K562 (cell line): ENCODE measurements around the gene OR5AN1. TPM values are rescaled to one million over a fixed set of nuclear protein-coding genes. Genes with fewer than 3 reads are reported as not detected.

Experiments
- ATAC-seq: fragments of 200-7000 bp; cut with Tn5 transposase; 3 replicates; pipeline ENCODE4 v1.9.1; 2020; ENCODE audit warnings: moderate library complexity
- BruUV-seq: library from RNA; stranded (reverse); fragments of 400-500 nt; replicated peaks from 2 replicates; lab custom pipeline; 2021; lab: Mats Ljungman, UMichigan
- CTCF ChIA-PET: fragments of 300-600 bp; formaldehyde crosslinking; extraction: SDS; loops from one replicate; lab custom pipeline; 2021; ENCODE audit warnings: low intra/inter-chr PET ratio; lab: Yijun Ruan, JAX
- POLR2A ChIA-PET: fragments of 300-600, 350-650 bp; sonication (Branson Sonifier 250); formaldehyde crosslinking; extraction: SDS; loops from one replicate; lab custom pipeline; 2021; ENCODE audit warnings: antibody characterized with exemption, inconsistent platforms; lab: Yijun Ruan, JAX
- DNase-seq, 4 experiments: peaks; one replicate each; pipeline versions ENCODE4 v3.0.0 to v3.0.0-alpha.2; 2011 to 2018; ENCODE audit warnings: low spot score in 3 of 4, mixed read lengths in 3 of 4; ENCODE audit errors: extremely low read depth in 1 of 4
- FAIRE-seq: peaks from 2 replicates; lab custom pipeline; 2011; peaks lifted over from hg19 to GRCh38; lab: Jason Lieb, UNC
- H2AFZ ChIP-seq: 2 replicates; pipeline ENCODE4 v1.6.0; 2011; ENCODE audit warnings: low read depth, low read length, control low read depth, inconsistent platforms
- H3K27ac ChIP-seq: fragments of 200-600 bp; 3 replicates; pipeline ENCODE4 v1.8.0; 2011; ENCODE audit warnings: low read depth, mild to moderate bottlenecking, control low read depth, inconsistent platforms, low read length, moderate library complexity, mixed read lengths; ENCODE audit errors: extremely low read depth
- H3K27me3 ChIP-seq, 2 experiments: fragments of 300-600 bp in 1 of 2; 2 replicates in 1 of 2; 3 replicates in 1 of 2; pipeline versions ENCODE4 v1.6.0 to v1.8.0; 2011; ENCODE audit warnings: inconsistent platforms in 2 of 2, low read length in 2 of 2, mild to moderate bottlenecking in 1 of 2, mixed read lengths in 1 of 2, moderate library complexity in 1 of 2; ENCODE audit not compliant: control insufficient read depth in 2 of 2, insufficient read depth in 2 of 2
- H3K36me3 ChIP-seq: fragments of 300-600 bp; 3 replicates; pipeline ENCODE4 v1.8.0; 2011; ENCODE audit warnings: mild to moderate bottlenecking, low read length, inconsistent platforms; ENCODE audit not compliant: control insufficient read depth, insufficient read depth
- H3K4me1 ChIP-seq, 2 experiments: fragments of 200-600 bp in 1 of 2; replicated peaks in 1 of 2; 2 replicates in 1 of 2; 3 replicates in 1 of 2; pipeline versions ENCODE4 v1.5.1 to v1.8.0; 2011; ENCODE audit warnings: inconsistent platforms in 2 of 2, low read length in 2 of 2, mild to moderate bottlenecking in 1 of 2, mixed read lengths in 1 of 2, moderate library complexity in 1 of 2; ENCODE audit not compliant: control insufficient read depth in 2 of 2, insufficient read depth in 2 of 2
- H3K4me2 ChIP-seq: 2 replicates; pipeline ENCODE4 v1.6.1; 2011; ENCODE audit warnings: low read length, control low read depth, inconsistent platforms, mixed read lengths; ENCODE audit not compliant: insufficient read depth
- H3K4me3 ChIP-seq: fragments of 200-600 bp; sonication (generic), shearing (Covaris generic); 2 replicates; pipeline ENCODE4 v1.5.1; 2016; ENCODE audit warnings: control low read depth, inconsistent platforms
- H3K79me2 ChIP-seq: fragments of 200-600 bp; 3 replicates; pipeline ENCODE4 v1.8.0; 2011; ENCODE audit warnings: low read length, inconsistent platforms; ENCODE audit not compliant: control insufficient read depth, insufficient read depth
- H3K9ac ChIP-seq, 2 experiments: 2 replicates each; pipeline versions ENCODE4 v1.6.0 to v1.6.1; 2011; ENCODE audit warnings: low read depth in 2 of 2, low read length in 2 of 2, control low read depth in 1 of 2, inconsistent platforms in 1 of 2, mild to moderate bottlenecking in 1 of 2, mixed read lengths in 1 of 2; ENCODE audit not compliant: insufficient read depth in 1 of 2
- H3K9me1 ChIP-seq: one replicate; pipeline ENCODE4 v1.6.0; 2011; ENCODE audit warnings: inconsistent platforms, mild to moderate bottlenecking, low read length, moderate library complexity; ENCODE audit not compliant: control insufficient read depth, insufficient read depth
- H3K9me3 ChIP-seq: replicated peaks from 2 replicates; pipeline ENCODE4 v1.5.1; 2011; ENCODE audit warnings: low read depth, low read length, inconsistent platforms; ENCODE audit not compliant: control insufficient read depth, insufficient read depth
- H4K20me1 ChIP-seq: replicated peaks from 2 replicates; pipeline ENCODE4 v1.6.1; 2011; ENCODE audit warnings: low read length, inconsistent platforms, mixed read lengths; ENCODE audit not compliant: control insufficient read depth, insufficient read depth
- ARID1B ChIP-seq: fragments of 450-650 bp; IDR thresholded peaks from 2 replicates; pipeline ENCODE4 v1.6.1; 2016; ENCODE audit warnings: antibody characterized with exemption, mild to moderate bottlenecking, inconsistent platforms
- ELF4 ChIP-seq: fragments of 450-650 bp; formaldehyde crosslinking; IDR thresholded peaks from 2 replicates; pipeline ENCODE4 v1.4.0; 2022; ENCODE audit warnings: missing genetic modification characterization
- GTF2E2 ChIP-seq: fragments of 200-800 bp; sonication (Bioruptor generic); IDR thresholded peaks from 2 replicates; pipeline ENCODE4 v1.6.1; 2016; ENCODE audit warnings: missing genetic modification characterization, missing compliant biosample characterization
- JUN ChIP-seq, 2 experiments: sonication (generic) in 1 of 2; formaldehyde crosslinking in 1 of 2; IDR thresholded peaks; 2 replicates each; pipeline versions ENCODE4 v1.6.1 to v1.8.0; 2012 to 2022; ENCODE audit warnings: borderline replicate concordance in 2 of 2, mild to moderate bottlenecking in 2 of 2, improper control_type of control experiment in 1 of 2, low read depth in 1 of 2, low read length in 1 of 2, missing genetic modification reagents in 1 of 2
- L3MBTL2 ChIP-seq: fragments of 450-650 bp; IDR thresholded peaks from 2 replicates; pipeline ENCODE4 v1.6.1; 2016; ENCODE audit warnings: mild to moderate bottlenecking, moderate library complexity
- RBM22 ChIP-seq: fragments of 200-400 bp; formaldehyde crosslinking; IDR thresholded peaks from 2 replicates; pipeline ENCODE4 v1.6.1; 2018; ENCODE audit warnings: low read length, low read depth; ENCODE audit not compliant: poor library complexity, severe bottlenecking
- STAG1 ChIP-seq: sonication (generic); formaldehyde crosslinking; IDR thresholded peaks from 2 replicates; pipeline ENCODE4 v1.5.0; 2020; ENCODE audit warnings: missing genetic modification reagents, borderline replicate concordance
- TAF15 ChIP-seq: fragments of 200-400 bp; formaldehyde crosslinking; IDR thresholded peaks from 2 replicates; pipeline ENCODE4 v1.6.1; 2017; ENCODE audit warnings: mild to moderate bottlenecking, low read depth, low read length, moderate library complexity
- XRCC3 ChIP-seq: fragments of 450-650 bp; IDR thresholded peaks from 2 replicates; pipeline ENCODE4 v1.6.1; 2017; ENCODE audit warnings: mild to moderate bottlenecking, moderate library complexity
- WGBS: fragments of 100-300 bp; shearing (Covaris generic); methylation state at CpG from one replicate; pipeline ENCODE4 v1.1.6; 2016; ENCODE audit warnings: low coverage, mixed read lengths; ENCODE audit not compliant: insufficient coverage; ENCODE audit errors: missing lambda C conversion rate; 5-methylcytosine and 5-hydroxymethylcytosine counted together
- in situ Hi-C: fragments of 300-500 bp; cut with MboI; formaldehyde crosslinking; loops from 4 replicates; pipeline ENCODE4 v1.15.0; 2018; ENCODE audit warnings: inconsistent platforms, mixed read lengths
- intact Hi-C: fragments of 100-400 bp; cut with micrococcal nuclease; formaldehyde crosslinking; loops from 2 replicates; pipeline ENCODE4 v1.14.2; 2022
- polyA plus RNA-seq, 8 experiments: library from polyadenylated mRNA; depleted of rRNA in 4 of 8; stranded (reverse) in 5 of 8; unstranded in 3 of 8; fragments of >200 nt; fragmentation: Nextera tagmentation in 2 of 8; fragmentation: Illumina TruSeq in 1 of 8; extraction: Ambion mirVana in 2 of 8; extraction: Trizol in 1 of 8; gene quantifications; 2 replicates each; pipeline versions ENCODE4 v1.2.1 to v1.2.3, GENCODE V29; 2011 to 2014; ENCODE audit warnings: inconsistent platforms in 1 of 8, missing spikeins in 1 of 8
- total RNA-seq, 7 experiments: library from RNA; depleted of rRNA in 6 of 7; stranded (reverse); fragments of >200 nt in 6 of 7; fragmentation: Illumina TruSeq in 2 of 7; extraction: Trizol in 2 of 7; gene quantifications; 2 replicates each; pipeline versions ENCODE4 v1.2.1 to v1.2.3, GENCODE V29; 2011 to 2021; ENCODE audit warnings: low replicate concordance in 1 of 7
- TF ChIP-seq, protein P1 (sequence below), 2 experiments: IDR thresholded peaks; 2 replicates each; pipeline ENCODE4 v1.6.1; 2012; ENCODE audit warnings: improper control_type of control experiment in 2 of 2, low read depth in 2 of 2, low read length in 2 of 2, borderline replicate concordance in 1 of 2
- TF ChIP-seq, protein P2 (sequence below): fragments of 250-450 bp; sonication (Bioruptor Pico); IDR thresholded peaks from 2 replicates; pipeline ENCODE4 v1.9.0; 2021; ENCODE audit warnings: mild to moderate bottlenecking, inconsistent platforms
- TF ChIP-seq, protein P3 (sequence below): fragments of 250-450 bp; sonication (Bioruptor Pico); IDR thresholded peaks from 2 replicates; pipeline ENCODE4 v1.8.0; 2022; ENCODE audit warnings: inconsistent platforms
- TF ChIP-seq, protein P4 (sequence below): sonication (generic); formaldehyde crosslinking; IDR thresholded peaks from 2 replicates; pipeline ENCODE4 v1.4.0; 2020; ENCODE audit warnings: mild to moderate bottlenecking, missing genetic modification reagents

OR5AN1 gene
- total and polyA plus RNA-seq, 9 of the 15 experiments (the other 6 are each of a cell fraction or from before 2014, with no cell fraction given), result not detected

DNA sequence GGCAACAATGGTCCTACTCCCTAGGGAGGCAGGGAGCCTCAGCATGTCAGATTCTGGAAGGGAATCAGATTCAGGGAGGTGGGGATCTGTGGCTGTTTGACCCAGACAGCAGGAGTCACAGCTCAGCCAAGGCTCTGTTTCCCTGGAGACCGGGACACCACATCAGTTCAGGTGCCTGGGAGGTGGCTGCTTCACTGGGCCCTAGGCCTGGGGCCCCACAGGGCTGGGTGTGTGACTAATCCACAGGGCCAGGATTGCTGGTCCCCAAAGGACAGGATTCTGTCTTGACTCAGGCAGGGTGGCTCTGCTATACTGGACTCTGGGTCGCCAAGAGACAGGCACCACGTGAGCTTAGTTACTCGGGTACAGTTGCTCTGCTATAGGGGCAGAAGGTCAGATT, 3.5 kb upstream of the OR5AN1 start:
- H3K27ac ChIP-seq, result no peak overlapping the region
- H3K27me3 ChIP-seq, result no peaks in the 10 kb centered on the region
- no peaks in the 10 kb centered on the region for H3K79me2 ChIP-seq
- no peaks in the 10 kb centered on the region for H3K9me3 ChIP-seq
- H4K20me1 ChIP-seq, result no peaks in the 10 kb centered on the region
- H3K4me1 ChIP-seq, result no peaks in the 10 kb centered on the region
- TF ChIP-seq RBM22 (no peak), ELF4 (CRISPR knock-in tag) (no peak), GTF2E2 (tag) (no peak), STAG1 (no peak), JUN (IDR thresholded peaks at IDR 0.05; ENCODE audit: borderline replicate concordance, low read depth, low read length) (no peak), JUN (CRISPR knock-in tag; IDR thresholded peaks at IDR 0.05; ENCODE audit: borderline replicate concordance) (no peak), ARID1B (no peak), XRCC3 (no peak), TAF15 (no peak), L3MBTL2 (no peak)
- TF ChIP-seq, protein P1, sequence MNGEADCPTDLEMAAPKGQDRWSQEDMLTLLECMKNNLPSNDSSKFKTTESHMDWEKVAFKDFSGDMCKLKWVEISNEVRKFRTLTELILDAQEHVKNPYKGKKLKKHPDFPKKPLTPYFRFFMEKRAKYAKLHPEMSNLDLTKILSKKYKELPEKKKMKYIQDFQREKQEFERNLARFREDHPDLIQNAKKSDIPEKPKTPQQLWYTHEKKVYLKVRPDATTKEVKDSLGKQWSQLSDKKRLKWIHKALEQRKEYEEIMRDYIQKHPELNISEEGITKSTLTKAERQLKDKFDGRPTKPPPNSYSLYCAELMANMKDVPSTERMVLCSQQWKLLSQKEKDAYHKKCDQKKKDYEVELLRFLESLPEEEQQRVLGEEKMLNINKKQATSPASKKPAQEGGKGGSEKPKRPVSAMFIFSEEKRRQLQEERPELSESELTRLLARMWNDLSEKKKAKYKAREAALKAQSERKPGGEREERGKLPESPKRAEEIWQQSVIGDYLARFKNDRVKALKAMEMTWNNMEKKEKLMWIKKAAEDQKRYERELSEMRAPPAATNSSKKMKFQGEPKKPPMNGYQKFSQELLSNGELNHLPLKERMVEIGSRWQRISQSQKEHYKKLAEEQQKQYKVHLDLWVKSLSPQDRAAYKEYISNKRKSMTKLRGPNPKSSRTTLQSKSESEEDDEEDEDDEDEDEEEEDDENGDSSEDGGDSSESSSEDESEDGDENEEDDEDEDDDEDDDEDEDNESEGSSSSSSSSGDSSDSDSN (IDR thresholded peaks at IDR 0.05; ENCODE audit: borderline replicate concordance in 1 of 2, low read depth in 2 of 2, low read length in 2 of 2), result no peak
- TF ChIP-seq, protein P2, sequence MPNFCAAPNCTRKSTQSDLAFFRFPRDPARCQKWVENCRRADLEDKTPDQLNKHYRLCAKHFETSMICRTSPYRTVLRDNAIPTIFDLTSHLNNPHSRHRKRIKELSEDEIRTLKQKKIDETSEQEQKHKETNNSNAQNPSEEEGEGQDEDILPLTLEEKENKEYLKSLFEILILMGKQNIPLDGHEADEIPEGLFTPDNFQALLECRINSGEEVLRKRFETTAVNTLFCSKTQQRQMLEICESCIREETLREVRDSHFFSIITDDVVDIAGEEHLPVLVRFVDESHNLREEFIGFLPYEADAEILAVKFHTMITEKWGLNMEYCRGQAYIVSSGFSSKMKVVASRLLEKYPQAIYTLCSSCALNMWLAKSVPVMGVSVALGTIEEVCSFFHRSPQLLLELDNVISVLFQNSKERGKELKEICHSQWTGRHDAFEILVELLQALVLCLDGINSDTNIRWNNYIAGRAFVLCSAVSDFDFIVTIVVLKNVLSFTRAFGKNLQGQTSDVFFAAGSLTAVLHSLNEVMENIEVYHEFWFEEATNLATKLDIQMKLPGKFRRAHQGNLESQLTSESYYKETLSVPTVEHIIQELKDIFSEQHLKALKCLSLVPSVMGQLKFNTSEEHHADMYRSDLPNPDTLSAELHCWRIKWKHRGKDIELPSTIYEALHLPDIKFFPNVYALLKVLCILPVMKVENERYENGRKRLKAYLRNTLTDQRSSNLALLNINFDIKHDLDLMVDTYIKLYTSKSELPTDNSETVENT, result no peak
- TF ChIP-seq, protein P3, sequence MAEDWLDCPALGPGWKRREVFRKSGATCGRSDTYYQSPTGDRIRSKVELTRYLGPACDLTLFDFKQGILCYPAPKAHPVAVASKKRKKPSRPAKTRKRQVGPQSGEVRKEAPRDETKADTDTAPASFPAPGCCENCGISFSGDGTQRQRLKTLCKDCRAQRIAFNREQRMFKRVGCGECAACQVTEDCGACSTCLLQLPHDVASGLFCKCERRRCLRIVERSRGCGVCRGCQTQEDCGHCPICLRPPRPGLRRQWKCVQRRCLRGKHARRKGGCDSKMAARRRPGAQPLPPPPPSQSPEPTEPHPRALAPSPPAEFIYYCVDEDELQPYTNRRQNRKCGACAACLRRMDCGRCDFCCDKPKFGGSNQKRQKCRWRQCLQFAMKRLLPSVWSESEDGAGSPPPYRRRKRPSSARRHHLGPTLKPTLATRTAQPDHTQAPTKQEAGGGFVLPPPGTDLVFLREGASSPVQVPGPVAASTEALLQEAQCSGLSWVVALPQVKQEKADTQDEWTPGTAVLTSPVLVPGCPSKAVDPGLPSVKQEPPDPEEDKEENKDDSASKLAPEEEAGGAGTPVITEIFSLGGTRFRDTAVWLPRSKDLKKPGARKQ (CRISPR knock-in tag), result no peak
- TF ChIP-seq, protein P4, sequence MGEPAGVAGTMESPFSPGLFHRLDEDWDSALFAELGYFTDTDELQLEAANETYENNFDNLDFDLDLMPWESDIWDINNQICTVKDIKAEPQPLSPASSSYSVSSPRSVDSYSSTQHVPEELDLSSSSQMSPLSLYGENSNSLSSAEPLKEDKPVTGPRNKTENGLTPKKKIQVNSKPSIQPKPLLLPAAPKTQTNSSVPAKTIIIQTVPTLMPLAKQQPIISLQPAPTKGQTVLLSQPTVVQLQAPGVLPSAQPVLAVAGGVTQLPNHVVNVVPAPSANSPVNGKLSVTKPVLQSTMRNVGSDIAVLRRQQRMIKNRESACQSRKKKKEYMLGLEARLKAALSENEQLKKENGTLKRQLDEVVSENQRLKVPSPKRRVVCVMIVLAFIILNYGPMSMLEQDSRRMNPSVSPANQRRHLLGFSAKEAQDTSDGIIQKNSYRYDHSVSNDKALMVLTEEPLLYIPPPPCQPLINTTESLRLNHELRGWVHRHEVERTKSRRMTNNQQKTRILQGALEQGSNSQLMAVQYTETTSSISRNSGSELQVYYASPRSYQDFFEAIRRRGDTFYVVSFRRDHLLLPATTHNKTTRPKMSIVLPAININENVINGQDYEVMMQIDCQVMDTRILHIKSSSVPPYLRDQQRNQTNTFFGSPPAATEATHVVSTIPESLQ (CRISPR knock-in tag), result no peak
- DNase-seq (no peak), FAIRE-seq (no peak), ATAC-seq (no peak)
- intact Hi-C loops (no loop called here), in situ Hi-C loops (no loop called here)
- 0% methylated on average over 4 of the region's 4 CpGs for WGBS
- peaks cover 2% of the 10 kb centered on the region for H3K9me1 ChIP-seq
- no peak overlapping the region for H3K4me3 ChIP-seq
- H3K9ac ChIP-seq, result no peak overlapping the region
- H3K4me2 ChIP-seq, result no peak overlapping the region
- ChIA-PET POLR2A (interaction anchor here (1.3 kb wide), 1 partner anchor 12 kb away, joined by 3 read pairs; no protein-coding TSS in a partner anchor), CTCF (no interaction called here)
- no peak overlapping the region for H2AFZ ChIP-seq
- BruUV-seq, result no TSS peak
- no peaks in the 10 kb centered on the region for H3K36me3 ChIP-seq
